ENCODE data around the gene SLC41A1. TPM values are rescaled to one million over a fixed set of nuclear protein-coding genes. Genes with fewer than 3 reads are reported as not detected.

SLC41A1 gene
- total RNA-seq, 1 donor from 2014 or later, result 20.0 TPM

GRCh38 chr1:205787287-205787916 is 25.6 kb downstream of the SLC41A1 start:
- DNase-seq (ENCODE audit: low read depth in 2 of 2), result no peak

GRCh38 chr1:205786601-205787000 is 26.4 kb downstream of the SLC41A1 start:
- DNase-seq (ENCODE audit: low read depth in 2 of 2), result no peak

GRCh38 chr1:205785446-205785845 is 27.6 kb downstream of the SLC41A1 start:
- no peak for DNase-seq (ENCODE audit: low read depth in 2 of 2)

GRCh38 chr1:205783904-205784303 is 29.1 kb downstream of the SLC41A1 start:
- no peak for DNase-seq (ENCODE audit: low read depth in 2 of 2)

- no peak for DNase-seq (ENCODE audit: low read depth in 2 of 2)
These were observed 29.6 kb downstream of the SLC41A1 start for GRCh38 chr1:205783433-205783795.

- DNase-seq (ENCODE audit: low read depth in 2 of 2), result no peak
These were observed 30.2 kb downstream of the SLC41A1 start for GRCh38 chr1:205782627-205783432.

- DNase-seq (ENCODE audit: low read depth in 2 of 2), result no peak
These were observed 32.7 kb downstream of the SLC41A1 start for GRCh38 chr1:205780335-205780734.

- no peak for DNase-seq (ENCODE audit: low read depth in 2 of 2)
These were observed 35.0 kb downstream of the SLC41A1 start for GRCh38 chr1:205777994-205778393.

GRCh38 chr1:205775717-205776056 is 37.3 kb downstream of the SLC41A1 start:
- DNase-seq (ENCODE audit: low read depth in 2 of 2), result peak; percentile 68 to 87

- DNase-seq (ENCODE audit: low read depth in 2 of 2), result peak; percentile 84 to 87
These were observed 37.8 kb downstream of the SLC41A1 start, which contains the start of gene RAB29 for GRCh38 chr1:205775015-205775716. Gene RAB29 (minus strand): TSS chr1:205775482. CDS start chr1:205774956, 526 bp downstream.

- DNase-seq (ENCODE audit: low read depth in 2 of 2), result peak; percentile 10 to 37
These were observed 38.6 kb downstream of the SLC41A1 start for GRCh38 chr1:205774198-205775014.

- no peak for DNase-seq (ENCODE audit: low read depth in 2 of 2)
These were observed 40.4 kb downstream of the SLC41A1 start for GRCh38 chr1:205772607-205773032.

- no peak for DNase-seq (ENCODE audit: low read depth in 2 of 2)
These were observed 42.4 kb downstream of the SLC41A1 start for GRCh38 chr1:205770618-205771017.

- no peak for DNase-seq (ENCODE audit: low read depth in 2 of 2)
These were observed 43.2 kb downstream of the SLC41A1 start for GRCh38 chr1:205769641-205770365.

- DNase-seq (ENCODE audit: low read depth in 2 of 2), result no peak
These were observed 45.8 kb downstream of the SLC41A1 start for GRCh38 chr1:205767248-205767647.

- no peak for DNase-seq (ENCODE audit: low read depth in 2 of 2)
These were observed 46.4 kb downstream of the SLC41A1 start for GRCh38 chr1:205766570-205766969.

GRCh38 chr1:205766038-205766437 is 47.0 kb downstream of the SLC41A1 start:
- peak in 1 of 2 donors; percentile 46 for DNase-seq (ENCODE audit: low read depth in 2 of 2)

- no peak for DNase-seq (ENCODE audit: low read depth in 2 of 2)
These were observed 48.4 kb downstream of the SLC41A1 start for GRCh38 chr1:205764578-205764977.

GRCh38 chr1:205763980-205764379 is 49.0 kb downstream of the SLC41A1 start:
- no peak for DNase-seq (ENCODE audit: low read depth in 2 of 2)

- no peak for DNase-seq (ENCODE audit: low read depth in 2 of 2)
These were observed 52.4 kb downstream of the SLC41A1 start for GRCh38 chr1:205760606-205761005.

GRCh38 chr1:205756552-205756951 is 56.4 kb downstream of the SLC41A1 start:
- no peak for DNase-seq (ENCODE audit: low read depth in 2 of 2)

Measured in lung microvascular endothelial cell (primary cell).